H1 (cell line): ENCODE results near the gene DIP2C. TPM values are rescaled to one million over a fixed set of nuclear protein-coding genes. Genes with fewer than 3 reads are reported as not detected.

Experiments
- CTCF ChIA-PET: fragments of 300-600 bp; sonication (Branson Sonifier 250); formaldehyde crosslinking; loops from one replicate; lab custom pipeline; 2021; ENCODE audit not compliant: partially characterized antibody; lab: Charles Lee
- POLR2A ChIA-PET: fragments of 300-600 bp; sonication (Branson Sonifier 250); formaldehyde crosslinking; loops from one replicate; lab custom pipeline; 2021; ENCODE audit warnings: inconsistent platforms; ENCODE audit not compliant: partially characterized antibody; lab: Charles Lee
- DNase-seq, 2 experiments: peaks; one replicate each; pipeline versions ENCODE4 v3.0.0 to v3.0.0-alpha.2; 2010 to 2022; ENCODE audit warnings: low spot score in 2 of 2, low read depth in 1 of 2, mixed read lengths in 1 of 2
- FAIRE-seq: peaks from 2 replicates; lab custom pipeline; 2011; peaks lifted over from hg19 to GRCh38; lab: Jason Lieb, UNC
- H2AFZ ChIP-seq: 2 replicates; pipeline ENCODE4 v1.8.1; 2012; ENCODE audit warnings: low read length, inconsistent platforms
- H2AK5ac ChIP-seq: 2 replicates; pipeline ENCODE4 v1.6.1; 2013; ENCODE audit warnings: low read depth, low read length
- H2BK120ac ChIP-seq: replicated peaks from 2 replicates; pipeline ENCODE3; 2013; ENCODE audit warnings: low read depth, low read length, inconsistent platforms
- H2BK12ac ChIP-seq: 2 replicates; pipeline ENCODE4 v1.6.1; 2013; ENCODE audit warnings: low read depth, low read length
- H2BK15ac ChIP-seq: 2 replicates; pipeline ENCODE4 v1.6.1; 2013; ENCODE audit warnings: low read length
- H2BK20ac ChIP-seq: 2 replicates; pipeline ENCODE4 v1.6.1; 2013; ENCODE audit warnings: low read length
- H2BK5ac ChIP-seq: 2 replicates; pipeline ENCODE4 v1.6.1; 2013; ENCODE audit warnings: low read depth, low read length
- H3K14ac ChIP-seq: 2 replicates; pipeline ENCODE4 v1.6.1; 2013; ENCODE audit warnings: inconsistent platforms; ENCODE audit not compliant: insufficient read length
- H3K18ac ChIP-seq: 2 replicates; pipeline ENCODE4 v1.6.1; 2013; ENCODE audit warnings: low read length; ENCODE audit errors: extremely low read depth
- H3K23ac ChIP-seq: 2 replicates; pipeline ENCODE4 v1.6.1; 2013; ENCODE audit warnings: inconsistent platforms; ENCODE audit not compliant: insufficient read length
- H3K23me2 ChIP-seq: 2 replicates; pipeline ENCODE4 v1.6.1; 2013; ENCODE audit warnings: low read depth, low read length
- H3K27ac ChIP-seq: 2 replicates; pipeline ENCODE4 v1.6.1; 2011; ENCODE audit warnings: low read depth, low read length, inconsistent platforms
- H3K27me3 ChIP-seq, 4 experiments: replicated peaks in 1 of 4; 1 replicate in 1 of 4; 2 replicates in 3 of 4; pipeline versions ENCODE4 v1.6.1 to v1.8.1; 2011 to 2013; ENCODE audit warnings: low read length in 3 of 4, mild to moderate bottlenecking in 3 of 4, inconsistent platforms in 2 of 4, mixed read lengths in 2 of 4, moderate library complexity in 1 of 4; ENCODE audit not compliant: control insufficient read depth in 3 of 4, insufficient read depth in 3 of 4; ENCODE audit errors: extremely low read depth in 1 of 4
- H3K36me3 ChIP-seq, 4 experiments: 2 replicates each; pipeline versions ENCODE4 v1.6.1 to v1.8.1; 2011 to 2013; ENCODE audit warnings: mild to moderate bottlenecking in 4 of 4, low read length in 3 of 4, moderate library complexity in 2 of 4, control low read depth in 1 of 4, inconsistent platforms in 1 of 4; ENCODE audit not compliant: insufficient read depth in 4 of 4, control insufficient read depth in 2 of 4
- H3K4ac ChIP-seq: replicated peaks from 2 replicates; pipeline ENCODE3; 2013; ENCODE audit warnings: low read length, low read depth, mixed read lengths, inconsistent platforms; ENCODE audit not compliant: insufficient read length
- H3K4me1 ChIP-seq, 4 experiments: replicated peaks in 1 of 4; 1 replicate in 1 of 4; 2 replicates in 3 of 4; pipeline versions ENCODE4 v1.6.1 to v1.8.1; 2011 to 2013; ENCODE audit warnings: low read length in 3 of 4, inconsistent platforms in 2 of 4, mixed read lengths in 1 of 4; ENCODE audit not compliant: insufficient read depth in 4 of 4, control insufficient read depth in 3 of 4
- H3K4me2 ChIP-seq, 2 experiments: 2 replicates each; pipeline versions ENCODE4 v1.6.1 to v1.8.1; 2011 to 2013; ENCODE audit warnings: low read depth in 2 of 2, low read length in 2 of 2, control low read depth in 1 of 2, inconsistent platforms in 1 of 2, mild to moderate bottlenecking in 1 of 2; ENCODE audit not compliant: insufficient read depth in 1 of 2
- H3K4me3 ChIP-seq, 4 experiments: fragments of 200-600, 300-600 bp in 1 of 4; sonication (generic), shearing (Covaris generic), sonication (Bioruptor Twin) in 1 of 4; 2 replicates each; pipeline versions ENCODE4 v1.5.1 to v1.8.1; 2011 to 2016; ENCODE audit warnings: low read length in 4 of 4, low read depth in 3 of 4, control low read depth in 2 of 4, inconsistent platforms in 2 of 4, mild to moderate bottlenecking in 2 of 4, mixed read lengths in 1 of 4, moderate library complexity in 1 of 4; ENCODE audit not compliant: insufficient read depth in 2 of 4; ENCODE audit errors: extremely low read depth in 1 of 4
- H3K56ac ChIP-seq: replicated peaks from 2 replicates; pipeline ENCODE3; 2013; ENCODE audit warnings: low read depth, mild to moderate bottlenecking, mixed read lengths, low read length, inconsistent platforms; ENCODE audit not compliant: insufficient read length
- H3K79me1 ChIP-seq: 2 replicates; pipeline ENCODE4 v1.6.1; 2013; ENCODE audit warnings: low read depth, low read length, control low read depth
- H3K79me2 ChIP-seq, 2 experiments: 2 replicates each; pipeline versions ENCODE4 v1.6.1 to v1.8.1; 2012 to 2013; ENCODE audit warnings: low read length in 2 of 2, mild to moderate bottlenecking in 2 of 2, inconsistent platforms in 1 of 2; ENCODE audit not compliant: insufficient read depth in 2 of 2, control insufficient read depth in 1 of 2
- H3K9ac ChIP-seq, 4 experiments: replicated peaks in 1 of 4; 1 replicate in 1 of 4; 2 replicates in 3 of 4; pipeline versions ENCODE4 v1.6.1 to v1.8.1; 2011 to 2013; ENCODE audit warnings: low read depth in 3 of 4, low read length in 3 of 4, control low read depth in 2 of 4, mild to moderate bottlenecking in 2 of 4, moderate library complexity in 2 of 4, inconsistent platforms in 1 of 4; ENCODE audit errors: extremely low read depth in 1 of 4
- H3K9me3 ChIP-seq, 2 experiments: 2 replicates each; pipeline versions ENCODE4 v1.6.1 to v1.8.1; 2012 to 2013; ENCODE audit warnings: mild to moderate bottlenecking in 2 of 2, moderate library complexity in 2 of 2, control low read depth in 1 of 2, inconsistent platforms in 1 of 2, low read depth in 1 of 2, low read length in 1 of 2, mixed read lengths in 1 of 2; ENCODE audit not compliant: insufficient read depth in 2 of 2
- H4K20me1 ChIP-seq, 2 experiments: replicated peaks in 1 of 2; 2 replicates each; pipeline versions ENCODE3 to v1.8.1; 2011 to 2013; ENCODE audit warnings: inconsistent platforms in 2 of 2, low read length in 2 of 2, mild to moderate bottlenecking in 1 of 2; ENCODE audit not compliant: insufficient read depth in 2 of 2, control insufficient read depth in 1 of 2
- H4K5ac ChIP-seq: 2 replicates; pipeline ENCODE4 v1.6.1; 2013; ENCODE audit warnings: low read length, low read depth, mixed read lengths, inconsistent platforms; ENCODE audit not compliant: insufficient read length
- H4K8ac ChIP-seq: 2 replicates; pipeline ENCODE4 v1.8.0; 2013; ENCODE audit warnings: mild to moderate bottlenecking, moderate library complexity, low read length, inconsistent platforms; ENCODE audit not compliant: insufficient read depth; ENCODE audit errors: extremely low read depth
- H4K91ac ChIP-seq: replicated peaks from 2 replicates; pipeline ENCODE3; 2013; ENCODE audit warnings: low read length, mixed read lengths, inconsistent platforms; ENCODE audit not compliant: insufficient read length
- ASH2L ChIP-seq: fragments of 200-600, 300-600 bp; sonication (generic); IDR thresholded peaks from one replicate; pipeline ENCODE4 v1.7.1; 2017; ENCODE audit warnings: low read length
- CBX8 ChIP-seq: fragments of 300-800, 300-1000 bp; sonication (generic); IDR thresholded peaks from 2 replicates; pipeline ENCODE4 v1.7.1; 2016; ENCODE audit warnings: low read depth, low read length, borderline replicate concordance
- CTBP2 ChIP-seq: IDR thresholded peaks from 2 replicates; pipeline ENCODE4 v1.7.0; 2011; ENCODE audit warnings: borderline replicate concordance, mild to moderate bottlenecking, moderate library complexity, mixed read lengths, low read length; ENCODE audit not compliant: insufficient read depth, insufficient read length
- GABPA ChIP-seq: IDR thresholded peaks from 2 replicates; pipeline ENCODE4 v1.6.1; 2011; ENCODE audit warnings: mild to moderate bottlenecking, low read length, moderate library complexity, borderline replicate concordance; ENCODE audit not compliant: insufficient read depth
- KDM4A ChIP-seq: IDR thresholded peaks from one replicate; pipeline ENCODE4 v1.7.1; 2012; ENCODE audit warnings: low read depth, mild to moderate bottlenecking, moderate library complexity, low read length, inconsistent platforms; ENCODE audit not compliant: severe bottlenecking
- KDM5A ChIP-seq: fragments of 200-600 bp; IDR thresholded peaks from 2 replicates; pipeline ENCODE4 v1.7.1; 2012; ENCODE audit warnings: mild to moderate bottlenecking, low read length, inconsistent platforms, mixed read lengths
- NRF1 ChIP-seq: IDR thresholded peaks from 2 replicates; pipeline ENCODE4 v1.6.1; 2011; ENCODE audit warnings: mild to moderate bottlenecking, low read depth, low read length, improper control_type of control experiment
- SIRT6 ChIP-seq: IDR thresholded peaks from one replicate; pipeline ENCODE4 v1.7.1; 2012; ENCODE audit warnings: low read length, inconsistent platforms
- TCF12 ChIP-seq: IDR thresholded peaks from 2 replicates; pipeline ENCODE4 v1.6.1; 2011; ENCODE audit warnings: low read depth, mild to moderate bottlenecking, low read length
- WGBS, 2 experiments: shearing (Covaris generic) in 1 of 2; methylation state at CpG; one replicate each; pipeline versions ENCODE4 v1.1.6 to v1.1.7; 2013 to 2015; ENCODE audit warnings: low lambda C conversion rate in 2 of 2, mixed read lengths in 2 of 2, inconsistent platforms in 1 of 2, low coverage in 1 of 2, missing lambda C conversion rate in 1 of 2; ENCODE audit not compliant: insufficient replicate concordance in 2 of 2, insufficient coverage in 1 of 2, insufficient read length in 1 of 2; ENCODE audit errors: extremely low coverage in 1 of 2, missing lambda C conversion rate in 1 of 2; 5-methylcytosine and 5-hydroxymethylcytosine counted together
- polyA plus RNA-seq, 7 experiments: library from polyadenylated mRNA; depleted of rRNA in 3 of 7; stranded (reverse) in 5 of 7; unstranded in 2 of 7; fragments of >200 nt in 5 of 7; fragments of 200-250 nt in 2 of 7; gene quantifications; 1 replicate in 5 of 7; 2 replicates in 1 of 7; 4 replicates in 1 of 7; pipeline versions ENCODE4 v1.2.1 to v1.2.3, GENCODE V29; 2011 to 2013; ENCODE audit warnings: missing spikeins in 2 of 7, mixed read lengths in 2 of 7
- total RNA-seq: library from RNA; stranded (reverse); fragmentation: NEBNext Ultra II Directional; extraction: Animal tissue kit (Norgen Biotek cat#: 25700); gene quantifications from 2 replicates; pipeline ENCODE4 v1.2.1, GENCODE V29; 2021
- TF ChIP-seq, protein P1 (sequence below), 3 experiments: IDR thresholded peaks; 1 replicate in 2 of 3; 2 replicates in 1 of 3; pipeline versions ENCODE4 v1.5.1 to v1.6.1; 2011; ENCODE audit warnings: low read length in 3 of 3, mild to moderate bottlenecking in 3 of 3, inconsistent platforms in 2 of 3, low read depth in 1 of 3, moderate library complexity in 1 of 3; ENCODE audit not compliant: insufficient read depth in 1 of 3; ENCODE audit errors: control extremely low read depth in 1 of 3

The DIP2C gene
- total and polyA plus RNA-seq, 2 of the 8 experiments (the other 6 are each of a cell fraction or from before 2014, with no cell fraction given): 3.8 to 9.3 TPM

DNA sequence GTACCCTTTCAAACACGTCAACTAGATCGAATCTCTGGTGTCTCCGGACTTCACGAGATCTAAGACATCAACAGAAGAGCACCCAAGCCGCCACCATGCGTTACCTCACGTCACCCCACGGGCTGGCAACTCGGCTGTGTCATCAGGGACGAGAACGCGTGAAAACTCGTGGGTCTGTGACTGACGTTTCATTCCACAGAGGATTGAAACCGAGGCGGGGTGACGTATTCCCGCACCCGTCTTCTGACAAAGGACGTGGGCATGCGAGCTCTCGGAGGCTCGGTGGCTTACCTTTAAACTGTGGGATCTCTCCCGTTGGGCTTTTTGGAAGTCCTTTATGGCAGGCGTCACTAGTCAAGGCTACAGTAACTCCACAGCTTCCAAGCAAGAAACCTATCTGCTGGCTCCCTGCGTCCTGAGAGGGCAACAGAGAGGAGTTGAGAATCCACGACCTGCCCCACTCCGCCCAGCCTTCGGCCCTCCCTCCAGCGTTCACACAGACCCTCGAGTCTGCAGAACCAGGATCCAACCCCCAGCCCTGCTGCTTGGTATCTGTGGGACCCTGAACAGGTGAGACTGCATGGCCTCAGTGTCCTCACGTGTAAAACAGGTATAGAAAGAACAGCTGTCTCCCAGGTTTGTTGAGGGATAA is 298.9 kb downstream of the DIP2C start:
- Histone ChIP-seq H3K79me1 (no peaks in the 10 kb centered on the region), H3K27me3 (no peaks in the 10 kb centered on the region), H4K91ac (no peak overlapping the region), H3K23me2 (no peaks in the 10 kb centered on the region), H4K20me1 (peaks cover 2 to 4% of the 10 kb centered on the region in 2 experiments), H3K4ac (no peak overlapping the region), H2BK15ac (no peak overlapping the region), H3K27ac (no peak overlapping the region; the same call in 1 of the 2 replicates), H3K14ac (no peak overlapping the region), H2BK120ac (no peak overlapping the region), H2BK12ac (no peak overlapping the region), H3K9ac (no peak overlapping the region), H3K23ac (no peak overlapping the region), H2BK5ac (no peak overlapping the region), H3K18ac (no peak overlapping the region), H2BK20ac (no peak overlapping the region), H3K56ac (no peak overlapping the region), H2AFZ (no peak overlapping the region), H4K5ac (no peak overlapping the region), H4K8ac (no peak overlapping the region), H3K4me2 (no peak overlapping the region), H3K9me3 (no peaks in the 10 kb centered on the region), H3K4me3 (no peak overlapping the region), H3K79me2 (no peaks in the 10 kb centered on the region), H2AK5ac (no peak overlapping the region), H3K4me1 (peaks cover 0 to 9% (median 6%) of the 10 kb centered on the region in 4 experiments; a peak in 6 of 7 replicates), H3K36me3 (no peaks in the 10 kb centered on the region)
- WGBS, 2 experiments: 90% methylated on average over 32 of the region's 32 CpGs; no CpG with 5 or more reads in 1 of the 2 experiments
- ChIA-PET POLR2A (no interaction called here), CTCF (interaction anchor here (0.5 to 1.9 kb wide), 5 partner anchors 9 to 204 kb away, joined by 3 to 9 read pairs (median 4); no protein-coding TSS in a partner anchor)
- DNase-seq: no peak
- FAIRE-seq: no peak
- TF ChIP-seq GABPA (no peak), KDM5A (no peak), NRF1 (no peak), CBX8 (no peak), CTBP2 (no peak), ASH2L (no peak), KDM4A (no peak), TCF12 (no peak), SIRT6 (no peak)
- TF ChIP-seq, protein P1, sequence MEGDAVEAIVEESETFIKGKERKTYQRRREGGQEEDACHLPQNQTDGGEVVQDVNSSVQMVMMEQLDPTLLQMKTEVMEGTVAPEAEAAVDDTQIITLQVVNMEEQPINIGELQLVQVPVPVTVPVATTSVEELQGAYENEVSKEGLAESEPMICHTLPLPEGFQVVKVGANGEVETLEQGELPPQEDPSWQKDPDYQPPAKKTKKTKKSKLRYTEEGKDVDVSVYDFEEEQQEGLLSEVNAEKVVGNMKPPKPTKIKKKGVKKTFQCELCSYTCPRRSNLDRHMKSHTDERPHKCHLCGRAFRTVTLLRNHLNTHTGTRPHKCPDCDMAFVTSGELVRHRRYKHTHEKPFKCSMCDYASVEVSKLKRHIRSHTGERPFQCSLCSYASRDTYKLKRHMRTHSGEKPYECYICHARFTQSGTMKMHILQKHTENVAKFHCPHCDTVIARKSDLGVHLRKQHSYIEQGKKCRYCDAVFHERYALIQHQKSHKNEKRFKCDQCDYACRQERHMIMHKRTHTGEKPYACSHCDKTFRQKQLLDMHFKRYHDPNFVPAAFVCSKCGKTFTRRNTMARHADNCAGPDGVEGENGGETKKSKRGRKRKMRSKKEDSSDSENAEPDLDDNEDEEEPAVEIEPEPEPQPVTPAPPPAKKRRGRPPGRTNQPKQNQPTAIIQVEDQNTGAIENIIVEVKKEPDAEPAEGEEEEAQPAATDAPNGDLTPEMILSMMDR (IDR thresholded peaks at IDR 0.05; ENCODE audit: control extremely low read depth in 1 of 3, insufficient read depth in 1 of 3, low read depth in 1 of 3, low read length in 3 of 3): no peak
